Spleen (tissue), 7 donors: ENCODE results near the gene KCNK5.

Experiments
- CTCF ChIP-seq, 11 experiments: fragments of 200-600 bp in 7 of 11; fragments of 450-650 bp in 4 of 11; sonication (generic) in 4 of 11; IDR thresholded peaks in 8 of 11; conservative IDR thresholded peaks in 3 of 11; 1 replicate in 7 of 11; 2 replicates in 4 of 11; pipeline versions ENCODE4 v1.4.0 to v1.8.0; 2016 to 2021; ENCODE audit warnings: antibody characterized with exemption in 11 of 11, inconsistent platforms in 4 of 11, mild to moderate bottlenecking in 1 of 11
- POLR2AphosphoS5 ChIP-seq, 3 donors: sonication (generic); formaldehyde crosslinking; IDR thresholded peaks; one replicate each; pipeline ENCODE4 v1.5.1; 2017; ENCODE audit warnings: antibody characterized with exemption in 3 of 3
- donor health status: DM: no; HTN: no; CAD: no; lungs with moderate emphysema.
- donor health status: DM: no; HTN: no; CAD: no.
- donor health status: DM: no; HTN: no; CAD: no.

DNA sequence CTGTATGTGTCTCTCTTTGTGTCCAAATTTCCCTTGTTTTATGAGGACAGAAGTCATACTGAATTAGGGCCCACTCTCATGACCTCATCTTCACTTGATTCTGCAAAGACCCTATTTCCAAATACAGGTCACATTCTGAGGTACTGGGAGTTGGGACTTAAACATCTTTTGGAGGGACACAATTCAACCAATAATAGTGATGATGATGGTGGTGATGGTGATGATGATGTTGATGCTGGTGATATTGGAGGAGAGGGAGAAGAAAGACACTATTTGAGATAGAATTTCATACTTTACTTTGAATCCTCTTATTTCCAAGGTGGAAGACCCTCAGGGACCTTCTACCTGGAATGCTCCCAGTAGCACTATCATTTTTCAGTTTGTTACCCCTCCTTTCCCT is 21.2 kb upstream of the KCNK5 start:
- TF ChIP-seq POLR2AphosphoS5 (IDR thresholded peaks at IDR 0.05) (no peak), CTCF (IDR thresholded peaks at IDR 0.05 in 8 of 11, conservative IDR thresholded peaks at IDR 0.05 in 3 of 11) (no peak)
